Measurements from ENCODE around the gene CNTN6. TPM values are rescaled to one million over a fixed set of nuclear protein-coding genes. Genes with fewer than 3 reads are reported as not detected.

Gene CNTN6
- total and polyA plus RNA-seq, 2 donors (not counting 1 experiment from before 2014, with no cell fraction given): not detected

DNA sequence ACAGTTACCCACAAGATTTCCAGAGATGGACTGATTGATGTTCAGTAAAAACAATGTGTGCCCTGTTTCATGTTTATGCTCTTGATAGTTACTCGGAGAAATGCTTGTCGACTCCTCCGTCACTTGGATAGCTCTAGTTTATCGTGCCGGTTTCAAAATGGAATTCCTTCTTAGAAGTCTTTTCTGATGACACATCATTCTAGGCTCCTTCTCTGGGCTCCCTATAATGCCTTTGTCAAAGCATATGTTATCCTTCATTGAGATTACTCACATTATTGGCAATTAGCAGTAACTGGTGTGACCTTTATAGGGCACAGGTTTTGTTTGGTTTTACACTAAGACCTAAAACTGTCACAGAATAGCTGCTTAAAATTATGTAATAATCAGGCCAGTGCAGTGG lies 201.8 kb downstream of the CNTN6 start:
- ATAC-seq (ENCODE audit: low read depth): no peak
- CTCF ChIA-PET: no interaction called here
- H3K9ac ChIP-seq (ENCODE audit: low read length): no peak overlapping the region
- intact Hi-C loops (cut with micrococcal nuclease): no loop called here
- no peak overlapping the region for H3K4me3 Mint-ChIP-seq
- POLR2A ChIA-PET: no interaction called here
- TF ChIP-seq, protein P1, sequence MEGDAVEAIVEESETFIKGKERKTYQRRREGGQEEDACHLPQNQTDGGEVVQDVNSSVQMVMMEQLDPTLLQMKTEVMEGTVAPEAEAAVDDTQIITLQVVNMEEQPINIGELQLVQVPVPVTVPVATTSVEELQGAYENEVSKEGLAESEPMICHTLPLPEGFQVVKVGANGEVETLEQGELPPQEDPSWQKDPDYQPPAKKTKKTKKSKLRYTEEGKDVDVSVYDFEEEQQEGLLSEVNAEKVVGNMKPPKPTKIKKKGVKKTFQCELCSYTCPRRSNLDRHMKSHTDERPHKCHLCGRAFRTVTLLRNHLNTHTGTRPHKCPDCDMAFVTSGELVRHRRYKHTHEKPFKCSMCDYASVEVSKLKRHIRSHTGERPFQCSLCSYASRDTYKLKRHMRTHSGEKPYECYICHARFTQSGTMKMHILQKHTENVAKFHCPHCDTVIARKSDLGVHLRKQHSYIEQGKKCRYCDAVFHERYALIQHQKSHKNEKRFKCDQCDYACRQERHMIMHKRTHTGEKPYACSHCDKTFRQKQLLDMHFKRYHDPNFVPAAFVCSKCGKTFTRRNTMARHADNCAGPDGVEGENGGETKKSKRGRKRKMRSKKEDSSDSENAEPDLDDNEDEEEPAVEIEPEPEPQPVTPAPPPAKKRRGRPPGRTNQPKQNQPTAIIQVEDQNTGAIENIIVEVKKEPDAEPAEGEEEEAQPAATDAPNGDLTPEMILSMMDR (IDR thresholded peaks at IDR 0.05): no peak
- TF ChIP-seq EZH2 (IDR thresholded peaks at IDR 0.05; ENCODE audit: borderline replicate concordance, insufficient read depth, low read depth, low read length, poor library complexity, severe bottlenecking): no peak
- no peaks in the 10 kb centered on the region for H3K36me3 ChIP-seq (replicated peaks in 1 of 2; ENCODE audit: control extremely low read depth in 1 of 2, control insufficient read depth in 1 of 2, extremely low read depth in 1 of 2, insufficient read depth in 2 of 2, low read length in 1 of 2)
- DNase-seq: no peak
- no peaks in the 10 kb centered on the region for H3K4me1 ChIP-seq (ENCODE audit: control insufficient read depth in 2 of 2, insufficient read depth in 2 of 2, low read length in 2 of 2)
- H3K9me3 ChIP-seq (ENCODE audit: control extremely low read depth in 1 of 3, control insufficient read depth in 2 of 3, insufficient read depth in 1 of 3, low read length in 2 of 3): peaks cover 0 to 2% (median 1%) of the 10 kb centered on the region in 3 donors
- no peaks in the 10 kb centered on the region for H3K79me2 ChIP-seq (ENCODE audit: control insufficient read depth, insufficient read depth, low read length)
- H3K27me3 Mint-ChIP-seq: peaks cover 4% of the 10 kb centered on the region
- H3K4me3 ChIP-seq (ENCODE audit: control extremely low read depth in 1 of 5, extremely low read depth in 1 of 5, insufficient read depth in 1 of 5, low read depth in 2 of 5, low read length in 4 of 5): no peak overlapping the region
- H3K4me1 Mint-ChIP-seq: no peaks in the 10 kb centered on the region
- H3K27ac ChIP-seq (ENCODE audit: low read length in 2 of 2): no peak overlapping the region
- H4K20me1 ChIP-seq (ENCODE audit: control insufficient read depth, insufficient read depth, low read length, poor library complexity, severe bottlenecking): no peaks in the 10 kb centered on the region
- 95% methylated on average over 3 of the region's 5 CpGs for WGBS (ENCODE audit: insufficient coverage)
- no peak overlapping the region for H3K4me2 ChIP-seq (replicated peaks; ENCODE audit: low read depth, low read length, poor library complexity, severe bottlenecking)
- no peaks in the 10 kb centered on the region for H3K27me3 ChIP-seq (replicated peaks in 1 of 4; ENCODE audit: control extremely low read depth in 1 of 4, control insufficient read depth in 3 of 4, insufficient read depth in 4 of 4, low read length in 3 of 4)
- H3K9me3 Mint-ChIP-seq (ENCODE audit: insufficient read depth): no peaks in the 10 kb centered on the region
- H2AFZ ChIP-seq (ENCODE audit: insufficient read depth, low read depth, low read length, poor library complexity, severe bottlenecking): no peak overlapping the region
- H3K27ac Mint-ChIP-seq: no peak overlapping the region

DNA sequence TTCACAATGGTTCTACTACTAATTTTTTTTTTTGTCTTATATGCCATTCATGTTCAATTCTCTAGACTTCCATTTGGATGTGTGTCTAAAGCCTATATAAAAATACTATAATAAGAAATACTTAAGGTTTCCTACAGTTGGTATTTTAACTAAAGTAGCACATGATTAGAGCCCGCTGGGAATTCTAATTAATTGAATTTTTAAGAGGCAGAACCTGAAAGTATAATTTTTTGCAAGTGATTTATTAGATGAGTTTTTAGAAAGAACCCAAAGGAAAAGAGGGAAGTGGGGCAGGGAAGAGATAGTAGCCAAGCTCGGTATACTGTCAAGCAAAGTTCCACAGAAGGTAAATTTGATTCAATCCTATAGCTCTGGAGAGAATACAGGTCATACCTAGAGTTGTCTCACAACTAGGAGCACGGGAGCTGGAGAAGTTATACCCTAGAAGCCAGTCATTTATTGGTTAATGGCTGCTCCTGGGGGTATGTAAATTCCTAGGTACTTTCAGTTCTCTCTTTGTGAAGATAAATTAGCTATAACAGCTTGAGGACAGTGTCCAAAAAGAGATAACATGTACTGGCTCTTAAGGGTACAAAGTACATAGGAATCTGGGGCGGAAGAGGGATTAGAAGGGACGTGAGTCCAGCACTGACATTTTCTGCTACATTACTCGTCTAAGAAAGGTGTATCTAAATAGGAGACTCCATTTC lies 225.6 kb downstream of the CNTN6 start:
- Histone ChIP-seq H3K79me2 (ENCODE audit: control insufficient read depth, insufficient read depth, low read length) (no peaks in the 10 kb centered on the region), H3K27ac (ENCODE audit: low read length in 2 of 2) (no peak overlapping the region), H2AFZ (ENCODE audit: insufficient read depth, low read depth, low read length, poor library complexity, severe bottlenecking) (no peak overlapping the region), H3K4me3 (ENCODE audit: control extremely low read depth in 1 of 5, extremely low read depth in 1 of 5, insufficient read depth in 1 of 5, low read depth in 2 of 5, low read length in 4 of 5) (no peak overlapping the region), H4K20me1 (ENCODE audit: control insufficient read depth, insufficient read depth, low read length, poor library complexity, severe bottlenecking) (no peaks in the 10 kb centered on the region), H3K4me1 (ENCODE audit: control insufficient read depth in 2 of 2, insufficient read depth in 2 of 2, low read length in 2 of 2) (no peaks in the 10 kb centered on the region), H3K9ac (ENCODE audit: low read length) (no peak overlapping the region), H3K36me3 (replicated peaks in 1 of 2; ENCODE audit: control extremely low read depth in 1 of 2, control insufficient read depth in 1 of 2, extremely low read depth in 1 of 2, insufficient read depth in 2 of 2, low read length in 1 of 2) (no peaks in the 10 kb centered on the region), H3K27me3 (replicated peaks in 1 of 4; ENCODE audit: control extremely low read depth in 1 of 4, control insufficient read depth in 3 of 4, insufficient read depth in 4 of 4, low read length in 3 of 4) (no peaks in the 10 kb centered on the region), H3K9me3 (ENCODE audit: control extremely low read depth in 1 of 3, control insufficient read depth in 2 of 3, insufficient read depth in 1 of 3, low read length in 2 of 3) (no peaks in the 10 kb centered on the region), H3K4me2 (replicated peaks; ENCODE audit: low read depth, low read length, poor library complexity, severe bottlenecking) (no peak overlapping the region)
- intact Hi-C loops (cut with micrococcal nuclease): no loop called here
- no peak for ATAC-seq (ENCODE audit: low read depth)
- TF ChIP-seq, protein P1 (IDR thresholded peaks at IDR 0.05): no peak
- TF ChIP-seq EZH2 (IDR thresholded peaks at IDR 0.05; ENCODE audit: borderline replicate concordance, insufficient read depth, low read depth, low read length, poor library complexity, severe bottlenecking): no peak
- 73% methylated on average over 4 of the region's 6 CpGs for WGBS (ENCODE audit: insufficient coverage)
- H3K27me3 Mint-ChIP-seq: no peaks in the 10 kb centered on the region
- ChIA-PET CTCF (no interaction called here), POLR2A (no interaction called here)
- peaks cover 7% of the 10 kb centered on the region for H3K4me1 Mint-ChIP-seq
- H3K9me3 Mint-ChIP-seq (ENCODE audit: insufficient read depth): no peaks in the 10 kb centered on the region
- no peak overlapping the region for H3K27ac Mint-ChIP-seq
- no peak overlapping the region for H3K4me3 Mint-ChIP-seq
- peak; percentile 5 for DNase-seq
